B cell (primary cell): ENCODE data around the gene NDUFA5.

Experiments used
- CTCF ChIP-seq: fragments of 200-600 bp; IDR thresholded peaks from one replicate; pipeline ENCODE4 v1.8.0; 2022; ENCODE audit warnings: antibody characterized with exemption, mild to moderate bottlenecking
- EZH2 ChIP-seq: IDR thresholded peaks from 2 replicates; pipeline ENCODE4 v1.6.1; 2012; ENCODE audit warnings: borderline replicate concordance, low read depth, mild to moderate bottlenecking, moderate library complexity, low read length; ENCODE audit not compliant: insufficient read depth, poor library complexity, severe bottlenecking

DNA sequence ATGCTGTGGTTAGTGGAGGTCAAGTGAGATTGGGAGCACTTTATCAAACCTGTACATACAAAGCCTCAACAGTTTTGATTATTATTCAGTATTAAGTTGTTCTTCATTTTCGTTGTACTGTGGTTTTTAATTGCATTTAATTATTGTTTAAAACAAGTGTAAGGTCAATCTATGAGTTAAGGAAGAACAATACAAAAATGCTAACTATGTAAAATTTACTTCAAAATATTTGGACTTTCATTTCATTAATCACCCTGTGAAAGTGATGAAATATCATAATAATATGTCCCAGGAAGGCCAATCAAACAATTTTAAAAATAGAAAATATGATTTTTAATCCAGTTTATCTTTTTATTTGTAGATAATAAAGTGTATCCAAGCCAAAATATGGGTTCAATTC is 13.6 kb upstream of the NDUFA5 start:
- TF ChIP-seq EZH2: no peak
- no peak for TF ChIP-seq CTCF
